GM12875 (cell line): ENCODE data around the gene OVOL1.

Experiments used
- H3K4me3 ChIP-seq: one replicate; pipeline ENCODE4 v1.5.1; 2011; ENCODE audit warnings: low read depth, low read length, control low read depth
- TF ChIP-seq, protein P1 (sequence below): IDR thresholded peaks from 2 replicates; pipeline ENCODE4 v1.5.1; 2011; ENCODE audit warnings: low read depth, mild to moderate bottlenecking, control low read depth, inconsistent platforms, low read length, moderate library complexity, borderline replicate concordance; ENCODE audit not compliant: insufficient read depth

Gene OVOL1

DNA sequence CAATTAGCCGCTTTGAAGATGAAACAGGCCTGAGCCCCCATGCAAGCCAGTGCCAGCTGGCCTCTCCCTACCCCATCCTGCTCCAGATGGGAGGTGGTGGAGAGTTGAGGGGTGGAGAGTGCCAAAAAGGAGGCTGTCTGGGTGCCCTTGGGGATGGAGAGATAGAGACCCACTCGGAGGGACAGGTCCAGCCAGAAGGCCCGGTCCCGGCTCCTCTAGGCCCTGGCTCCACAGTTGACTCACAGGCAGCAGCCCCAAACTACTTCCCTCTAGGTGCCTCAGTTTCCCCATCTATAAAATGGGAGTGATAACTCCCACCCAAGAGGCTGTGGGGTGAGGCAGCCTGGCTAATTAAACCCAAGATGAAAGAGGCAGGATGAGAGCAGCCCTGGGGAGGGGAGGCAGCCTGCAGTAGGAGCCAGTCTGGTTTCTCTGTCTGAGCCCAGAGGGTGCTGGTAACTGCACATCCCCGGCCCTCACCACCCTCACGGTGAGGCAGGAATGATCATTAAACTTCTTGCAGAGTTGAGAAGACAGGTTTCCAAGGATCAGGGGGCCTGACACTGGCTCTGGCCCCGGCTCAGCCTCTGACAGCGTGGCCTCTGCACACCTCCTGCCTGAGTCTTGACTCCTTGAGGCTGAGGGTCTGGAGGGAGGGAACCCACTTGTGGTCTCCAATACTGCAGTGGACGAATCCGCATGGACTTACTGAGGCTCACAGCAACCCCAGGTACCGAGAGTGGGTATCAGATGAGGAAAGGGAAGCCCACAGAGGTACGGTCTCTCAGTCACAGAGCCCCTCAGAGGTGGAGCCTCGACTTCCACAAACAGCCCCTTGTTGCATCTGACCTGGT, 4.7 kb upstream of the OVOL1 start:
- TF ChIP-seq, protein P1, sequence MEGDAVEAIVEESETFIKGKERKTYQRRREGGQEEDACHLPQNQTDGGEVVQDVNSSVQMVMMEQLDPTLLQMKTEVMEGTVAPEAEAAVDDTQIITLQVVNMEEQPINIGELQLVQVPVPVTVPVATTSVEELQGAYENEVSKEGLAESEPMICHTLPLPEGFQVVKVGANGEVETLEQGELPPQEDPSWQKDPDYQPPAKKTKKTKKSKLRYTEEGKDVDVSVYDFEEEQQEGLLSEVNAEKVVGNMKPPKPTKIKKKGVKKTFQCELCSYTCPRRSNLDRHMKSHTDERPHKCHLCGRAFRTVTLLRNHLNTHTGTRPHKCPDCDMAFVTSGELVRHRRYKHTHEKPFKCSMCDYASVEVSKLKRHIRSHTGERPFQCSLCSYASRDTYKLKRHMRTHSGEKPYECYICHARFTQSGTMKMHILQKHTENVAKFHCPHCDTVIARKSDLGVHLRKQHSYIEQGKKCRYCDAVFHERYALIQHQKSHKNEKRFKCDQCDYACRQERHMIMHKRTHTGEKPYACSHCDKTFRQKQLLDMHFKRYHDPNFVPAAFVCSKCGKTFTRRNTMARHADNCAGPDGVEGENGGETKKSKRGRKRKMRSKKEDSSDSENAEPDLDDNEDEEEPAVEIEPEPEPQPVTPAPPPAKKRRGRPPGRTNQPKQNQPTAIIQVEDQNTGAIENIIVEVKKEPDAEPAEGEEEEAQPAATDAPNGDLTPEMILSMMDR = no peak
- H3K4me3 ChIP-seq = no peak overlapping the region

DNA sequence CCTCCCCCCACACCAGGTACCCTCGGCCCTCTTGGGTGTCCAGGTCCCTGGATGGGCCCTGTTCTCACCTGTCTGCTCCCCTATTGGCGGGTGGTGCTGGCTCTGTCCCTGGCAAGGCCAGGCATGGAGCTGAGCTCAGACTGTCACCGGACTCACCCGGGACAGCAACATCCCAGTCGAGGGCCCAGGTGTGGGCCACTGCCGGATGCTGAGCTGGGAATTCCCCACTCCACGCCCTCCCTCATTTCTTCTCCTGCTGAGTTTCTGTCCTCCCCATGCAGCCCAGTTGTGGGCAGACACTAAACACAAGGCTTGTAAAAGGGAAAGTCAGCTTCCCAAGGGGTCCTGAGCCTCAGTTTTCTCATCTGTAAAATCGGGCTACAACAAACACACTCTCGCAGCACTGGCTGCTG, 4.0 kb upstream of the OVOL1 start:
- H3K4me3 ChIP-seq = no peak overlapping the region
- TF ChIP-seq, protein P1 = no peak

DNA sequence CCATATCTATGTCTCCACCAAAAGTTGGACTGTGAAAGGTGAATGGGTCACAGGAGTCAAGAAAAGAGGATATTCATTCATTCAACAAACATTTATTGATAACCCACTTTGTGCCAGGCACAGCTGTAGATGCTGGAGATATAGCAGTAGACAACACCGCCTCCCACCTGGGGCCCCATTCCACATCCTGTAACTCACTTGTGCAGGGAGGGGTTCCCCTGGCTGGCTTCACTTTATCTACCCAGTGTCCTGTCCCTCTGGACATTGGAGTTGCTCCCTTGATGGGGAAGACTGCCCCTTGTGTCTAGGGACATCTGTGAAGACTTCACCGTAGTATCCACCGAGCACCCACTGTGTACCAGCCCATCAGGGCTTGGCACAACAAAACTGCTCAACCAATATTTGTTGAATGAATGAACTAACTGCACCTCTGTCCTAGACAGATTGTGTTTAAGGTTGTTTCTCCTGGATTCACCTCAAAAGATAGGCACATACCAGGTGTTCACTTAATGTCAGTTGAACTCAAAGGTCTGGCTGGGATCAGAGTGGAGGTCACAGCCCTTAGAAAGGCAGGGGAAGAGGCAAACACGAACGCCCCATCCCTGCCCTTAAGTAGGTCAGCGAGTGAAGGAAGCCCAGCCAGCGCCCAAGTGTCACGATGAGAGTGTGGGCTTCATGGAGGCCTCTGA, 1.4 kb upstream of the OVOL1 start:
- TF ChIP-seq, protein P1 = no peak
- no peak overlapping the region for H3K4me3 ChIP-seq

DNA sequence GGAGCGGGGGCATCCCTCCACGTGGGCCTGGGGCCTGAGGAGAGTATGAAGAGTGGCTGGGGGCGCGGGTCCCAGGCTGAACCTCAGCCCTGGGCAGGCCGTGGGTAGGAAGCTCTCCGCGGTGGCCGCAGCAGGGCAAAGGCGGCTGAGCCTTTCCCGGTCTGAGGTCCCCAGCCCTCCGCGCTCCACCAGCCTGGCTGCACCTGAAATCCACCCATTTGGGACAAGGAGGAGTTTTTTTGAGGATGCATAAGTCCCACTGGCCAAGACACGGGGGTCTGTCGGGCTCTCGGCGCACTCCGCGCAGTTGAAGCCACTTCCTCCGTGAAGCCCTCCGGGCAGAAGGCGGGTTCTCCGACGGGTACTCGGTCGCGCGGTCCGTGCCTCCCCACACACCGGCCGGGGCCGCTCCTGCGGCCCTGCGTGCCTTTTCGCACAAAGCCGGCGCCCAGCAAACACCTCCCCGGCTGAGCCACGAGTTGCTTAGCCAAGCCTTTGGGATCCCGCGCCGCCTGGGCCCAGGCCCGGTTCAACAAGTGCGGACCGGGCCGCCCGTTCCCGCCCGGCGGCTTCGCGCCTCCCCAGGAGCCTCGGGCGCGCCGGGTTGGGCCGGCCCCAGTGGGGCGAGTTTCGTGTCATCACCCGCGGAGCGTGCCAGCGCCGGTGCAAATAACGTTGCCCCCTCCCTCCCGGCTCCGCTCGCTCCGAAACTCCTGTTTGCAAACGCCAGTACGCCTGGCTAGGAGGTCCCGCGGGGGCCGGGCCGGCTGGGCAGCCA, 666 bp upstream of the OVOL1 start:
- TF ChIP-seq, protein P1 = no peak
- H3K4me3 ChIP-seq = no peak overlapping the region

DNA sequence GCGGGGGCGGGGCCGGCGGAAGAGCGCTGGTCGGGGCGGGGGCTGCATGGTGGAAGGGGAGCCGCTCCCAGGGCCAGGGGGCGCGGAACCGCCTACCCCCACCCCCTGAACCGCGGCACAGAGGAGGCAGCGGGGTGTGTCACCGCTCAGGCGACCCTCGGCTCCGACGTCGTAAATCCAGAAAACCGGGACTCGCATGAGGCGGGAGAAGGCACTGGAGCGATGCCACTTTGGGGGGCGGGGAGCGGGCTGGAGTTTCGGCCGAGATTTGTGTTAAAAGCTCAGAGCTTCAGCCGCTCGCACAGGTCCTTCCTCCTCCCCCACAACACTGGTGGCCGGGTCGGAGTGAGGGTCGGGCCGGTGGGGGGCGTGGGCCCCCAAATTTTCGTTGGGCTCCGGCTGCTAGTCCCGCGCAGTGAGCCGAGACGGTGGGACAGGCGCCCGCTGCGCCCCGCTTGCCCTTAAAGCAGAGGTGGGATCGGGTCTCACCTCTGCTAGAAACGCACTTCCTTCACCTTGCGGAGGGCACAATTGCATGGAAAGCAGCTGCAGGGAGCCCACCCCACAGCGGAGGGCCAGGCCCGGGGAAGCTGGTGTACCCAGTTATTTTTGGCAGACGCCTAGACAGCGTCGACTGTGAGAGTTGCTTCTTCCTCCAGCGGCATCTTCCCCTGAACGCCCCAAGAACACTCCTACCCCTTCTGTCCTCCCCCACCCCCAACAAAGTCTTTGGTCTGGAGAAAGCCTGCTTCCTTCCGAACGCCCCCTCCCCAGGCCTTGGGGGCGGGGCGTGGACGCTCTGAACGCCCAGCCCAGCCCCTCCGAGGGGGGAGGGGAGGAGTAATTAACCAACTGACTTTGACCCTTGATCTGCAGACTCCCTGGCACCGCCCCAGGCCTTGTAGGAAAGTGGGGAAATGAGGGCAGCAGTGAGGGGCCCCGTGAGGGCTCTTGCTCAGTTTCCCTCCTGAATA, 1.1 kb downstream of the OVOL1 start:
- TF ChIP-seq, protein P1 = no peak
- no peak overlapping the region for H3K4me3 ChIP-seq

DNA sequence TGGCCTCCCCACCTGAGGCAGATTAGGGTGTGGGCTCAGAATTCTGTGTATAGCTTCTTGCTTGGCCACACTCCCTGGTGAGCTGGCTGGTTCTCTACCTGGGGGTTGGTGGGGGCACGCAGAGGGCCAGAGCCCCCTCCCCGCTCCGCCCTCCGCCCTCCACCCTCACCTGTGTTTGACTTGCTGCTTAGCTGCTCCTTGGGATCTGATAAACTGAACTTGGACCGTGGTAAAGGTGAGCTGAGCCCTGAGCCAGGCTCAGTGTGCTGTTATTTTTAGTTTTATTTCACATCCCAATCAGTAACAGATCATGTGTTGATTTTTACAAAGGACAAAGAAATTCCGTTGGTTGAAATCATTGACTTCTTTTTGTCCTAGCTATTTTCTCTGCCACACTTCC, 2.0 kb downstream of the OVOL1 start:
- TF ChIP-seq, protein P1 = no peak
- no peak overlapping the region for H3K4me3 ChIP-seq
